ENCODE data around the gene MRPL43.

DNA sequence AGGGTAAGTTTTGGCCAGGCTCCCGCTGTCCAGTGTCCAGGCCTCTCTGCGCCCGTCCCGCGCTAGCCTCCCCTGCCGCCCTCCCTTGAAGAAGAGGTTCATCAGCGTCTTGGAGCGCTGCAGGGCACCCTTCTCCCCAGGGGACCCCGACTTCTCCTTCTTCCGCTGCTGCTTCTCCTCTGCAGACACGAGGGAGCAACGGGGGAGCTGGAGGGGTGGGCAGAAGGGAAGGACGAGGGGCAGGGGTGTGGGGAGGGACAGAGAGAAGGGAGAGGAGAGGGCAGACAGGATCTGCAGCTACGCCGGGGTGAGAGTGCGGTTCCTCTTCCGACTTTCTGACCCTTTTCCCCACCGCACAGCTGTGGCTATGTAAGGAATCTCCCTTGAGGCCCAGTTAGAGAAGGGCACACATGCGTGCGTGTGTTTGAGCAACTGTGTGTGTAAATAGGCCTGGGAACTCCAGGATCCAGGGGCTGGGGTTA lies 30.9 kb upstream of the MRPL43 start:
- TF ChIP-seq EZH2 (IDR thresholded peaks at IDR 0.05; ENCODE audit: insufficient read depth, poor library complexity, severe bottlenecking) (no peak), EZH2phosphoT487 (IDR thresholded peaks at IDR 0.05; ENCODE audit: insufficient read depth, low read depth) (no peak)
